BE2C (cell line): ENCODE data around the gene STK17B.

Experiments used
- DNase-seq: peaks from one replicate; pipeline ENCODE4 v3.0.0-alpha.2; 2020
- H3K27me3 ChIP-seq: fragments of 250-450 bp; sonication (Bioruptor Pico); 2 replicates; pipeline ENCODE4 v1.5.1; 2020; ENCODE audit warnings: mild to moderate bottlenecking
- H3K36me3 ChIP-seq: fragments of 250-450 bp; sonication (Bioruptor Pico); 2 replicates; pipeline ENCODE4 v1.5.1; 2020; ENCODE audit warnings: mild to moderate bottlenecking
- H3K4me1 ChIP-seq: fragments of 250-450 bp; sonication (Bioruptor Pico); 2 replicates; pipeline ENCODE4 v1.5.1; 2020
- H3K4me3 ChIP-seq: 2 replicates; pipeline ENCODE4 v1.5.1; 2011; ENCODE audit warnings: low read depth, low read length
- H3K9me3 ChIP-seq: fragments of 250-450 bp; sonication (Bioruptor Pico); 2 replicates; pipeline ENCODE4 v1.5.1; 2020
- TF ChIP-seq, protein P1 (sequence below): IDR thresholded peaks from 2 replicates; pipeline ENCODE4 v1.5.1; 2012; ENCODE audit warnings: mild to moderate bottlenecking, low read depth, low read length

Gene STK17B

GRCh38 chr2:196112418-196113034 lies 58.9 kb downstream of the STK17B start:
- Histone ChIP-seq H3K9me3 (no peaks in the 10 kb centered on the region), H3K4me1 (no peaks in the 10 kb centered on the region), H3K4me3 (no peak overlapping the region), H3K27me3 (no peaks in the 10 kb centered on the region), H3K36me3 (no peaks in the 10 kb centered on the region)
- TF ChIP-seq, protein P1, sequence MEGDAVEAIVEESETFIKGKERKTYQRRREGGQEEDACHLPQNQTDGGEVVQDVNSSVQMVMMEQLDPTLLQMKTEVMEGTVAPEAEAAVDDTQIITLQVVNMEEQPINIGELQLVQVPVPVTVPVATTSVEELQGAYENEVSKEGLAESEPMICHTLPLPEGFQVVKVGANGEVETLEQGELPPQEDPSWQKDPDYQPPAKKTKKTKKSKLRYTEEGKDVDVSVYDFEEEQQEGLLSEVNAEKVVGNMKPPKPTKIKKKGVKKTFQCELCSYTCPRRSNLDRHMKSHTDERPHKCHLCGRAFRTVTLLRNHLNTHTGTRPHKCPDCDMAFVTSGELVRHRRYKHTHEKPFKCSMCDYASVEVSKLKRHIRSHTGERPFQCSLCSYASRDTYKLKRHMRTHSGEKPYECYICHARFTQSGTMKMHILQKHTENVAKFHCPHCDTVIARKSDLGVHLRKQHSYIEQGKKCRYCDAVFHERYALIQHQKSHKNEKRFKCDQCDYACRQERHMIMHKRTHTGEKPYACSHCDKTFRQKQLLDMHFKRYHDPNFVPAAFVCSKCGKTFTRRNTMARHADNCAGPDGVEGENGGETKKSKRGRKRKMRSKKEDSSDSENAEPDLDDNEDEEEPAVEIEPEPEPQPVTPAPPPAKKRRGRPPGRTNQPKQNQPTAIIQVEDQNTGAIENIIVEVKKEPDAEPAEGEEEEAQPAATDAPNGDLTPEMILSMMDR, result no peak
- no peak for DNase-seq

DNA sequence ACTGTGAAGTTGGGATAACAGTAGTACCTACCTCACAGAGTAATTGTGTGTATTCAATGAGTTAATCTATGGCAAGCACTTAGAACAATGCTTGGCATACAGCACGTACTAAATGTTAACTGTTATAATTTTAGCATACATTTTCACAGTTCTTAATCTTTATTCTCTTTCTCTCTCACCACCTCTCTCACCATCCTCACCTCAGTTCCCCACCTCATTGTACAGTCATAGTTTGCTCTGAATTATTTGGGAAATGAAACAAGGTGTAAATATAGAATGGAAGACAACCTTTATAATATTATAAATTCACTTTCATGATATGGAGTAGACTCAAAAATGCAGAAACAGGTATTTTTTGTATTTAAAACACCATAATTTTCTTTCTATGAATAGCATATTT lies 62.8 kb downstream of the STK17B start:
- no peaks in the 10 kb centered on the region for H3K4me1 ChIP-seq
- H3K9me3 ChIP-seq, result no peaks in the 10 kb centered on the region
- TF ChIP-seq, protein P1, result no peak
- no peaks in the 10 kb centered on the region for H3K27me3 ChIP-seq
- no peak for DNase-seq
- no peaks in the 10 kb centered on the region for H3K36me3 ChIP-seq
- H3K4me3 ChIP-seq, result no peak overlapping the region

DNA sequence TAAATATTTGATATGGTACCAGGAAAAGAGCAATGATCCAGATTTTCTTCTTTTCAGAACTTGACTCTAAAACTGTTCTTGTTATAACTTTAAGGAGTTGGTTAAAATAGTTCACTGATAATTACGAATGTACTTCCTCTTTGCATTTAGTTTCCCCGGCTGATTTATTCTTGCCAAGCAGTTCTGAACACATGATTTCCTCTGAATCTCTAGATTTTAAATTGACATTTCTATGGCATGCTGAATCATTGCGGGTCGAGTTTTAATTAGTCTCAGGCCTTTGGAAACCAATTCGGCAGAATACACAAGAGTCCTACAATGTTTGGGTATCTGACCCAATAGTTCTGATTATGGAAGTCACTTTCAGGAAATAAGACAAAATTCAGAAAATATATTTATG lies 65.4 kb downstream of the STK17B start:
- no peak overlapping the region for H3K4me3 ChIP-seq
- TF ChIP-seq, protein P1, result no peak
- H3K9me3 ChIP-seq, result no peaks in the 10 kb centered on the region
- H3K36me3 ChIP-seq, result no peaks in the 10 kb centered on the region
- no peaks in the 10 kb centered on the region for H3K27me3 ChIP-seq
- H3K4me1 ChIP-seq, result no peaks in the 10 kb centered on the region
- DNase-seq, result no peak

GRCh38 chr2:196104066-196104465 lies 67.3 kb downstream of the STK17B start:
- no peaks in the 10 kb centered on the region for H3K4me1 ChIP-seq
- no peak for DNase-seq
- no peaks in the 10 kb centered on the region for H3K9me3 ChIP-seq
- TF ChIP-seq, protein P1, result no peak
- no peak overlapping the region for H3K4me3 ChIP-seq
- H3K36me3 ChIP-seq, result no peaks in the 10 kb centered on the region
- H3K27me3 ChIP-seq, result no peaks in the 10 kb centered on the region

DNA sequence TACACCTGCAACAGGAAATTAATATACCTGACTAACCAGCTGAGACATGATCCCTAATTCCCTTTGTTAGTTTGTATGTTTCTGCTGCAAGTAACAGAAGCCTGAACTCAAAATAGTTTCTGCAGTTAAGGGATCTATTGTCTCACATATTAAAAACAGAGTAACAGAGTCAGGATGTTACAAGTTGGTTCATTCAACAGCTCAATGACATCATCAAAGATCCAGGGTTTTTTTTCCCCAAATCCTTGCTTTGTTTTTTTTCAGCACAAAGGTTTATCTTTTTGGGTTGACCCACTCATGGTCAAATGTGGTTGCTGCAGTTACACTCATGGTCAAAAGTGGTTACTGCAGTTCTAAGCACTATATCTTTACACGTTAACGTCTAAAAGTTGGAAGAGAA lies 67.8 kb downstream of the STK17B start:
- TF ChIP-seq, protein P1, result no peak
- no peak overlapping the region for H3K4me3 ChIP-seq
- no peak for DNase-seq
- no peaks in the 10 kb centered on the region for H3K36me3 ChIP-seq
- H3K9me3 ChIP-seq, result no peaks in the 10 kb centered on the region
- H3K27me3 ChIP-seq, result no peaks in the 10 kb centered on the region
- no peaks in the 10 kb centered on the region for H3K4me1 ChIP-seq

DNA sequence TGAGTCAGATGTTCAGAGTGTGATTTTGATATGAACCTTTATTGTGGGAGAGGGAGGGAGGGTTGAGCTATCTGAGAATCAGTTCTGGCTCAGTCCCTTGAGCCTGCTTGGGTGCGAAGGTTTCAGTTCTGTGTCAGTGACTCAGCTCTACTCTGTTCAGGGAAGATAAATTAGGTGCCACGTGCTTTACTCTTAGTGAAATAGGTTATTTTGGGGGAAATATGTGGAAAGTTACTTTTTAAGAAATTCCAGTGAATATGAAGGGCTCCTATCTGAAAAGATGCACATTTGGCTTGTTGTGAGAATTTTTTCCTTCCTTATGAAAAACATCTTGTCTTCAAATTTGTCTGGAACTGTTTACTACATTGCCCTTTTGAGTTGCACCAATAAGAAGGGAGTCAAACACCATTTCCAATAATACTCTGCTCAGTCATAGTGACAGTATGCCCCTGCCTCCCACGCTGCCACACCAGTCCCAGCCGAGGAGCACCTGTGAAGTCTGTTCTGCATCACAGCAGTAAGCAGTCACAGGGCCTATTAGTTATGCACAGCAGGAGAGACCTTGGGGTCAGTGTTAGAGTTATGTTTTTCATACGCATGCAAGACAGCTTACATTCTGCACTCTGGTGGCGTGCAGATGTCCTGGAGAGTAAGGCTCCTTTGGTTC lies 69.9 kb downstream of the STK17B start:
- DNase-seq, result peak; percentile 10
- H3K4me1 ChIP-seq, result no peaks in the 10 kb centered on the region
- no peak overlapping the region for H3K4me3 ChIP-seq
- no peaks in the 10 kb centered on the region for H3K27me3 ChIP-seq
- no peaks in the 10 kb centered on the region for H3K36me3 ChIP-seq
- no peaks in the 10 kb centered on the region for H3K9me3 ChIP-seq
- TF ChIP-seq, protein P1, result no peak
